Skeletal muscle satellite cell (primary cell): ENCODE results near the gene TREH. TPM values are rescaled to one million over a fixed set of nuclear protein-coding genes. Genes with fewer than 3 reads are reported as not detected.
"Not testable (repeated sequence)": the region's sequence is repeated elsewhere in the genome, so short reads cannot be mapped to it uniquely, and the experiment has no call there.

Experiments
- H3K27me3 ChIP-seq: 2 replicates; pipeline ENCODE4 v1.7.0; 2013; ENCODE audit warnings: low read length; ENCODE audit not compliant: control insufficient read depth, insufficient read depth
- H3K36me3 ChIP-seq: 2 replicates; pipeline ENCODE4 v1.7.0; 2013; ENCODE audit warnings: mild to moderate bottlenecking, control low read depth, low read length; ENCODE audit not compliant: insufficient read depth
- H3K4me1 ChIP-seq: 2 replicates; pipeline ENCODE4 v1.7.0; 2013; ENCODE audit warnings: low read length; ENCODE audit not compliant: control insufficient read depth, insufficient read depth
- H3K4me2 ChIP-seq: 2 replicates; pipeline ENCODE4 v1.7.0; 2013; ENCODE audit warnings: mild to moderate bottlenecking, low read length
- H3K4me3 ChIP-seq: 2 replicates; pipeline ENCODE4 v1.7.0; 2013; ENCODE audit warnings: low read length
- H3K9ac ChIP-seq: 2 replicates; pipeline ENCODE4 v1.7.0; 2013; ENCODE audit warnings: mild to moderate bottlenecking, low read depth, low read length, moderate library complexity
- H3K9me3 ChIP-seq: replicated peaks from 2 replicates; pipeline ENCODE4 v1.7.0; 2013; ENCODE audit warnings: mild to moderate bottlenecking, control low read depth, low read length
- total RNA-seq: library from RNA; depleted of rRNA; stranded (reverse); fragments of >200 nt; gene quantifications from 2 replicates; pipeline ENCODE4 v1.2.3, GENCODE V29; 2012; rRNA removed

The TREH gene, protein sequence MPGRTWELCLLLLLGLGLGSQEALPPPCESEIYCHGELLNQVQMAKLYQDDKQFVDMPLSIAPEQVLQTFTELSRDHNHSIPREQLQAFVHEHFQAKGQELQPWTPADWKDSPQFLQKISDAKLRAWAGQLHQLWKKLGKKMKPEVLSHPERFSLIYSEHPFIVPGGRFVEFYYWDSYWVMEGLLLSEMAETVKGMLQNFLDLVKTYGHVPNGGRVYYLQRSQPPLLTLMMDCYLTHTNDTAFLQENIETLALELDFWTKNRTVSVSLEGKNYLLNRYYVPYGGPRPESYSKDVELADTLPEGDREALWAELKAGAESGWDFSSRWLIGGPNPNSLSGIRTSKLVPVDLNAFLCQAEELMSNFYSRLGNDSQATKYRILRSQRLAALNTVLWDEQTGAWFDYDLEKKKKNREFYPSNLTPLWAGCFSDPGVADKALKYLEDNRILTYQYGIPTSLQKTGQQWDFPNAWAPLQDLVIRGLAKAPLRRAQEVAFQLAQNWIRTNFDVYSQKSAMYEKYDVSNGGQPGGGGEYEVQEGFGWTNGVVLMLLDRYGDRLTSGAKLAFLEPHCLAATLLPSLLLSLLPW
- not detected in 2 replicates for total RNA-seq

DNA sequence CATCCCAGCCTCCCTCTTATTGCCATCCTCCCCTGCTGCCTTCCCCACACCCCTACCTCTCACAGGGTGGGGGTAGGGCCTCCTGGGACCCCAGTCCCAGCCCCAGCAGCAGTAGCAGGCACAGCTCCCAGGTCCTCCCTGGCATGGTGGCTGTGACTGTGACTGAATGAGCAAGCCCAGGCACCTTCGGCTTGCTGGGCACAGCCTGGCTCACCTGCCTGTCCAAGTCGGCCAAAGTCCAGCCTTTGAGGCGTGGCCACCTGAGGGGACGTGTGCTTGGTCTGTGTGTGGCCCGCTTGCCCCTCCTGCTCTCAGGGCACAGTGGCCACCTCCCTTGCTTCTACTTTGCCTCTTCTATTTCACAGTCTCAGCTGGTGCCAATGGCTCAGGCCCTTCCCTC, at the start of gene TREH:
Gene TREH, minus strand, starts transcription at position 168 of the 400 bp plus-strand sequence. Its CDS starts 23 bp downstream, at position 145.
- Histone ChIP-seq H3K9me3 (no peaks in the 10 kb centered on the region), H3K36me3 (no peaks in the 10 kb centered on the region), H3K4me2 (no peak within 1 kb of the TSS), H3K9ac (no peak within 1 kb of the TSS), H3K4me1 (no peaks in the 10 kb centered on the region), H3K27me3 (peaks cover 27% of the 10 kb centered on the region), H3K4me3 (no peak within 1 kb of the TSS)

DNA sequence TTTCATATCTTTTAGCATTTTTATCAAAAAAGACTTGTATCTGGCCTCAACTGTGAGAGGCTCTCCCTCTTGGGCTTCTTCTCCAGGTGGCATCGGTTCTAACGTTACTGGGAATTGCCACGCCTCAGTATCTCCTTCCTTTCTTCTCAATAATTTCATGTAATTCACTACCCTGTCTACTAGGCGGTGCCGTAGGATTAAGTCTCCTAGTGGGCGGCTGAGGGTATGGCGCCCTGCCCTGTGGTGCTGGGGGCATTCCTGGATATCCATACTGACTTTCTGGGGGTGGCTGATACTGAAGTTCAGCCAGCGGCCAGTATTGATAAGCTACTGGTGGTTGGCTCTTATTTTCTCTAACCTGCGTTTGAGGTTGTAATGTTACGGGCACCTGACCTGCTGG, 48.7 kb upstream of the TREH start:
- H3K27me3 ChIP-seq, H3K4me3 ChIP-seq, H3K4me1 ChIP-seq, H3K4me2 ChIP-seq, H3K36me3 ChIP-seq, H3K9me3 ChIP-seq, H3K9ac ChIP-seq: not testable (repeated sequence)

DNA sequence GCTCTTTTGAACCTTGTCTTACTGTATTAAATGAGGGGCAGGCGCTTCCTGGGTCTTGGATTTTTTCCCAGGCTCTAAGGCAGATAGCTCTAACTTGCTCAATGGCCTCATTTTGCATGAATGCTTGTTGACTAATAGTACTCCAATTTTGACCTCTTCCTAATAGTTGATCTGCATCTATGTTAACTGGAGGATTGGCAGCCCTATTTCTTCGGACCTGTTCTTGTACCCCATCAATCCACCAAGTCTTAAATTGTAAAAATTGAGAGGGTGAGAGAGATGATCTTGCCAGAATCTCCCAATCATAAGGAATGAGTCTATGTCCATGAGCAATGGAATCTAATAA, 48.2 kb upstream of the TREH start:
- not testable (repeated sequence) for H3K36me3 ChIP-seq, H3K4me1 ChIP-seq, H3K4me3 ChIP-seq, H3K4me2 ChIP-seq, H3K9ac ChIP-seq, H3K9me3 ChIP-seq
- H3K27me3 ChIP-seq: peaks cover 11% of the 10 kb centered on the region

DNA sequence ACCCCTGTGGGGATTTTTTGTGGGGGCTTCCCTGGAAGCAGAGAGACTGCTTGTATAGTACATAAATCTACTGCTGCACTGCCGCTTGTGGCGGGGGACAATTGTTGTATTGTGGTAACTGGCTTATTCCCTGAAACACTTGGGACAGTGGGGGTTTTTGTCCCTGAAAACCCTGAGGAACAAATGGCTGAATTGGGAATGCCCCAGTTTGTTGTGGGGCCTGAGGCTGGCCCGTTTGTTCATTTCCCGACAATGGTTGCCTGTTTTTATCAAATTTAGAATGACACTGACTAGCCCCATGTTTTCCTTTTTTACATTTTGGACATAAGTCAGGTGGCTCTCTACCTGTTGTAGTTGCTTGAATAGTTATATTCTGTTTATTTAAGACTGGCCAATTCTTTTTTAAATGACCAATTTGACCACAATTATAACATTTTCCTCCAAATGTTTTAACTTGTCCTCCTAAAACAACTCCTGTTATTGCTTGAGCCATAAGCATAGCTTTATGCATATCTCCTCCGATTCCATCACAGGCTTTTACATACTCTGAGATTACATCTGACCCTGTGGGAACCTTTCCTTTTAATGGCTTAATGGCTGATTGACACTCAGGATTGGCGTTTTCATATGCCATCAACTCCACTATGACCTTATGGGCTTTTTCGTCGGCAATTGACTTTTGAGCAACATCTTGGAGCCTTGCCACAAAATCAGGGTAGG, 47.7 kb upstream of the TREH start:
- peaks cover 11% of the 10 kb centered on the region for H3K27me3 ChIP-seq
- H3K4me3 ChIP-seq, H3K4me1 ChIP-seq, H3K36me3 ChIP-seq, H3K9ac ChIP-seq, H3K9me3 ChIP-seq, H3K4me2 ChIP-seq: not testable (repeated sequence)

DNA sequence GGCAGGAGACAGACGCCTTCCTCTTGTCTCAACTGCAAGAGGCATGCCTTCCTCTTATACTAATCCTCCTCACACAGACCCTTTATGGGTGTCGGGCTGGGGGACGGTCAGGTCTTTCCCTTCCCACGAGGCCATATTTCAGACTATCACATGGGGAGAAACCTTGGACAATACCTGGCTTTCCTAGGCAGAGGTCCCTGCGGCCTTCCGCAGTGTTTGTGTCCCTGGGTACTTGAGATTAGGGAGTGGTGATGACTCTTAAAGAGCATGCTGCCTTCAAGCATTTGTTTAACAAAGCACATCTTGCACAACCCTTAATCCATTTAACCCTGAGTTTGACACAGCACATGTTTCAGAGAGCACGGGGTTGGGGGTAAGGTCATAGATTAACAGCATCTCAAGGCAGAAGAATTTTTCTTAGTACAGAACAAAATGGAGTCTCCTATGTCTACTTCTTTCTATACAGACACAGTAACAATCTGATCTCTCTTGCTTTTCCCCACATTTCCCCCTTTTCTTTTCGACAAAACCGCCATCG, 42.1 kb upstream of the TREH start:
- H3K36me3 ChIP-seq, H3K4me3 ChIP-seq, H3K4me2 ChIP-seq, H3K9ac ChIP-seq, H3K9me3 ChIP-seq, H3K4me1 ChIP-seq, H3K27me3 ChIP-seq: not testable (repeated sequence)

DNA sequence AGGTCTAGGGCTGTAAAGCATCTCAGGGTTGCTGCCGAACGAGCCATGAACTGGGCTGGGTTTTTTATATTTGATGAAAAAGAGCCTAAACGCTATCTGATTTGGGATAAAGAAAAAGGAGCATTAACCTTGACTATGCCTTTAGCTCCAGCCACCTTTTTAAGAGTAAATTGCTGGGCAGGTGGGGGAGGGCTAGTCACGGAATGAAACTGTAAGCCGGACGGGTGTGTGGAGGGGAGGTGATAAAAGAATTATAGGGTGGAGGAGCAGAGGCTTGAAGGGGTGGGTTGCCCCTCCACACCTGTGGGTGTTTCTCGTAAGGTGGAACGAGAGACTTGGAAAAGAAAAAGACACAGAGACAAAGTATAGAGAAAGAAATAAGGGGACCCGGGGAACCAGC, 41.3 kb upstream of the TREH start:
- not testable (repeated sequence) for H3K9me3 ChIP-seq, H3K4me2 ChIP-seq, H3K36me3 ChIP-seq, H3K4me3 ChIP-seq, H3K27me3 ChIP-seq, H3K9ac ChIP-seq, H3K4me1 ChIP-seq

- not testable (repeated sequence) for H3K9ac ChIP-seq, H3K4me2 ChIP-seq
Observed at GRCh38 chr11:118720078-118720477, 40.6 kb upstream of the TREH start.

DNA sequence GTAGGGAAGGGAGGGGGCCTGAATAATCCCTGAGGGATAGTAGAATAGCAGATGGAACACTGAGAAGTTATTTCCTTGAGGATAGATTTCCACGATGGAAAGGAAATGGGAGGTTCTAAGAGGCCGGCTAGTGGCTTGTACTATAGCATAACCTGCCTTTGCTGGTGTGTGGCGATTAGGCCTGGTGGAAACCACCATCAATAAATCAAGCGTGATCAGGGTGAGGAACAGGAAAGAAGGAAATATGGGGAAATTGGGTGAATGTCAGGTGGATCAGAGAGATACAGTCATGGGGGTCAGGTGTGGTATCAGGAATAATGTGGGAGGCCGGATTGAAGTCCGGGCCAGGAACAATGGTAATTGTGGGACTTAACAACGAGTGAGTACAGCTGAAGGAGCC, 39.1 kb upstream of the TREH start:
- not testable (repeated sequence) for H3K36me3 ChIP-seq, H3K4me2 ChIP-seq

More at GRCh38 chr11:118720078-118720477, 40.6 kb upstream of the TREH start:
- H3K9me3 ChIP-seq, H3K4me3 ChIP-seq, H3K36me3 ChIP-seq, H3K27me3 ChIP-seq, H3K4me1 ChIP-seq: not testable (repeated sequence)

GRCh38 chr11:118717733-118718132, 38.3 kb upstream of the TREH start:
- not testable (repeated sequence) for H3K4me3 ChIP-seq, H3K9me3 ChIP-seq, H3K27me3 ChIP-seq, H3K4me2 ChIP-seq, H3K36me3 ChIP-seq, H3K9ac ChIP-seq, H3K4me1 ChIP-seq

More for the DNA sequence above, 39.1 kb upstream of the TREH start:
- not testable (repeated sequence) for H3K9ac ChIP-seq, H3K27me3 ChIP-seq, H3K4me1 ChIP-seq, H3K9me3 ChIP-seq, H3K4me3 ChIP-seq

GRCh38 chr11:118717221-118717620, 37.8 kb upstream of the TREH start:
- not testable (repeated sequence) for H3K9ac ChIP-seq, H3K36me3 ChIP-seq, H3K4me3 ChIP-seq, H3K27me3 ChIP-seq, H3K4me2 ChIP-seq, H3K4me1 ChIP-seq, H3K9me3 ChIP-seq

- H3K9ac ChIP-seq: no peak overlapping the region
- H3K4me3 ChIP-seq: no peak overlapping the region
- H3K9me3 ChIP-seq: no peaks in the 10 kb centered on the region
Observed at GRCh38 chr11:118715837-118716260, 36.4 kb upstream of the TREH start.

More at GRCh38 chr11:118715837-118716260, 36.4 kb upstream of the TREH start:
- H3K4me2 ChIP-seq: no peak overlapping the region
- H3K4me1 ChIP-seq: peaks cover 4% of the 10 kb centered on the region
- H3K36me3 ChIP-seq: no peaks in the 10 kb centered on the region
- peaks cover 6% of the 10 kb centered on the region for H3K27me3 ChIP-seq
